Ovary (tissue), 9 donors: ENCODE data around the gene SPSB3. TPM values are rescaled to one million over a fixed set of nuclear protein-coding genes. Genes with fewer than 3 reads are reported as not detected.

Source experiments
- DNase-seq, 5 donors: peaks; one replicate each; pipeline ENCODE4 v3.0.0-alpha.2; 2019 to 2020
- H3K27ac ChIP-seq, 2 donors: fragments of 200-600 bp; one replicate each; pipeline versions ENCODE4 v1.5.1 to v1.8.0; 2019 to 2022
- H3K27me3 ChIP-seq: fragments of 200-600 bp; one replicate; pipeline ENCODE4 v1.8.0; 2022
- H3K36me3 ChIP-seq: fragments of 200-600 bp; sonication (generic); one replicate; pipeline ENCODE4 v1.5.1; 2019
- H3K4me1 ChIP-seq: one replicate; pipeline ENCODE4 v1.8.1; 2013; ENCODE audit warnings: mild to moderate bottlenecking, moderate library complexity; ENCODE audit not compliant: insufficient read depth
- H3K4me3 ChIP-seq: fragments of 200-600 bp; sonication (generic); one replicate; pipeline ENCODE4 v1.5.1; 2017
- H3K9me3 ChIP-seq, 2 donors: fragments of 200-600 bp in 1 of 2; sonication (generic) in 1 of 2; one replicate each; pipeline versions ENCODE4 v1.5.1 to v1.8.1; 2013 to 2019; ENCODE audit warnings: mild to moderate bottlenecking in 1 of 2, moderate library complexity in 1 of 2
- EP300 ChIP-seq: sonication (generic); formaldehyde crosslinking; IDR thresholded peaks from one replicate; pipeline ENCODE4 v1.6.1; 2017; ENCODE audit warnings: antibody characterized with exemption
- POLR2A ChIP-seq: fragments of 450-650 bp; IDR thresholded peaks from one replicate; pipeline ENCODE4 v1.6.1; 2017; ENCODE audit warnings: antibody characterized with exemption, mild to moderate bottlenecking, moderate library complexity
- WGBS, 3 donors: extraction: QIAGEN DNeasy Blood & Tissue Kit in 1 of 3; methylation state at CpG; one replicate each; pipeline versions ENCODE4 v1.1.5 to v1.1.7; 2013 to 2017; 5-methylcytosine and 5-hydroxymethylcytosine counted together
- intact Hi-C, 4 donors: fragments of 100-400 bp; cut with DNase I; formaldehyde crosslinking; loops; one replicate each; pipeline versions ENCODE4 v1.11.0 to v1.15.1; 2022 to 2023
- polyA plus RNA-seq, 2 donors: library from polyadenylated mRNA; stranded (reverse); fragments of 200-250 nt in 1 of 2; fragments of 350-450 nt in 1 of 2; fragmentation: Illumina TruSeq in 1 of 2; extraction: RNeasy Lipid Tissue Mini Kit (QIAGEN cat#74804) in 1 of 2; gene quantifications; one replicate each; pipeline ENCODE4 v1.2.3, GENCODE V29; 2013 to 2014
- total RNA-seq, 7 donors: library from RNA; depleted of rRNA in 2 of 7; stranded (reverse); fragments of >200 nt in 2 of 7; fragmentation: NEBNext Ultra II Directional in 3 of 7; extraction: Animal tissue kit (Norgen Biotek cat#: 25700) in 3 of 7; gene quantifications; one replicate each; pipeline versions ENCODE4 v1.1.0 to v1.2.4, GENCODE V29; 2016 to 2023
- TF ChIP-seq, protein P1 (sequence below), 3 donors: fragments of 450-650 bp in 2 of 3; fragments of 200-600 bp in 1 of 3; IDR thresholded peaks; one replicate each; pipeline versions ENCODE4 v1.5.1 to v1.8.0; 2016 to 2022; ENCODE audit warnings: antibody characterized with exemption in 3 of 3, mild to moderate bottlenecking in 1 of 3
- donor health status: DM: no; HTN: no; CAD: no; lungs with moderate emphysema.
- donor health status: DM: no; HTN: no; CAD: no.
- donor health status: Bipolar disorder and iron deficiency.
- donor health status: DM: yes; HTN: yes; CAD: no.
- donor health status: DM: no; HTN: no; CAD: no.
- donor health status: DM: yes; HTN: yes; CAD: no.

The SPSB3 gene
- total and polyA plus RNA-seq, 9 donors = 2.4 to 138 (median 57.6) TPM

DNA sequence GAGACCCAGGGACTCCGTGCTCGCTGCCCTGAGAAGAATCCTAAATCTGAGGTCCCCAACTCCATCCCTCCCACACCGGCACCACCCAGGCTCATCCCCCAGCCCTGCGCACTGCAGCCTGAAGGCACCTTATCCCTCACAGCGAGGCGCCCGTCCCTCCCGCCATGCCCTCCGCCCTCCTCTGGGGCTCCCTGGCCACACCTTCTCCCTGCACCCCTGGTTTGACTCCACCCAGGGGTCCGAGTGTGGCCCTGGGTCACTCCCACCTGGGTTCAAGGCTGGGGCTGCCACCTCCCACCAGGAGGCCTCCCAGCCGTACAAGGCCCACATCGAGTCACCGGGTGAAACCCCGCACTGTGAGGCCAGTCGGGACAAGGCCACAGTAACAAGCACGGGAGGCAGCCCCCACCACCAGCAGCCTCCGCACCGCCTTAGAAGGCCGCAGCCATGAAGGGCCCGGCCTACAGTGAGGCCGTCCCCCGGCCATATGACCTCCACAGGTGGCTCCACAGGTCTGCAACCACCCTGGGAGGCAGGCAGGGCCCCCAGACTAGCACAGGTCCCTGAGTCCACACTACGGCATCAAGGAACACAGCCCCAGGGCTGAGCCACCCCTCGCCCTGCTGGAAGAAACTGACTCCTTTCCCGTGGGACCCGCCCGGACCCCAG, 36.0 kb upstream of the SPSB3 start:
- H3K36me3 ChIP-seq = no peaks in the 10 kb centered on the region
- intact Hi-C loops = no loop called here
- WGBS, 3 donors = 88 to 94% (median 92%) methylated on average over 24 to 27 of the region's 27 CpGs
- H3K9me3 ChIP-seq = no peaks in the 10 kb centered on the region
- no peak for TF ChIP-seq POLR2A
- no peak for TF ChIP-seq EP300
- TF ChIP-seq, protein P1, sequence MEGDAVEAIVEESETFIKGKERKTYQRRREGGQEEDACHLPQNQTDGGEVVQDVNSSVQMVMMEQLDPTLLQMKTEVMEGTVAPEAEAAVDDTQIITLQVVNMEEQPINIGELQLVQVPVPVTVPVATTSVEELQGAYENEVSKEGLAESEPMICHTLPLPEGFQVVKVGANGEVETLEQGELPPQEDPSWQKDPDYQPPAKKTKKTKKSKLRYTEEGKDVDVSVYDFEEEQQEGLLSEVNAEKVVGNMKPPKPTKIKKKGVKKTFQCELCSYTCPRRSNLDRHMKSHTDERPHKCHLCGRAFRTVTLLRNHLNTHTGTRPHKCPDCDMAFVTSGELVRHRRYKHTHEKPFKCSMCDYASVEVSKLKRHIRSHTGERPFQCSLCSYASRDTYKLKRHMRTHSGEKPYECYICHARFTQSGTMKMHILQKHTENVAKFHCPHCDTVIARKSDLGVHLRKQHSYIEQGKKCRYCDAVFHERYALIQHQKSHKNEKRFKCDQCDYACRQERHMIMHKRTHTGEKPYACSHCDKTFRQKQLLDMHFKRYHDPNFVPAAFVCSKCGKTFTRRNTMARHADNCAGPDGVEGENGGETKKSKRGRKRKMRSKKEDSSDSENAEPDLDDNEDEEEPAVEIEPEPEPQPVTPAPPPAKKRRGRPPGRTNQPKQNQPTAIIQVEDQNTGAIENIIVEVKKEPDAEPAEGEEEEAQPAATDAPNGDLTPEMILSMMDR (IDR thresholded peaks at IDR 0.05) = no peak
- no peak overlapping the region for H3K27ac ChIP-seq
- H3K27me3 ChIP-seq = no peaks in the 10 kb centered on the region
- no peaks in the 10 kb centered on the region for H3K4me1 ChIP-seq
- no peak overlapping the region for H3K4me3 ChIP-seq
- DNase-seq = peak in 1 of 5 donors; percentile 32

DNA sequence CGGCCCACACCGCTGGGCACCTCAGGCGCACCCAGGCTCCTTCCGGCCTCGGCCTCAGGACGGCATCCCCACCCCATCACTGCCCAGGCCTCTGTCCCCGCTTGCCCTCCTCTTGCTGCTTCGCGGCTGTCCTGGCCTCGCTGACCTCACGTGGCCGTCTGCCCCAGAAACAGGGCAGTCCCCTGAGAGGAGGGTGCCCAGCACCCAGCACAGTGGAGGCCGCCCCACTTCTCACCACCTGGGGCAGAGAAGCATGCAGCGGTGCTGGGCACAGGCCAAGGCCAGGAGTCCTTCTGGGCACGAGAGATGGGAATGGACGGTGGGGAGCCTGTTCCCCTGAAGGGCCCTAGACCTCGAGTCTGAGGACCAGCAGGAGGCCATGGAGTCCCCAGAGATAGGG, 35.3 kb upstream of the SPSB3 start:
- no peak for DNase-seq
- H3K4me3 ChIP-seq = no peak overlapping the region
- no peaks in the 10 kb centered on the region for H3K4me1 ChIP-seq
- 89 to 94% (median 91%) methylated on average over 17 of the region's 17 CpGs for WGBS, 3 donors
- no peaks in the 10 kb centered on the region for H3K27me3 ChIP-seq
- no peaks in the 10 kb centered on the region for H3K36me3 ChIP-seq
- H3K27ac ChIP-seq = no peak overlapping the region
- no peak for TF ChIP-seq POLR2A
- TF ChIP-seq EP300 = no peak
- TF ChIP-seq, protein P1 (IDR thresholded peaks at IDR 0.05) = no peak
- no peaks in the 10 kb centered on the region for H3K9me3 ChIP-seq
- intact Hi-C loops = no loop called here

DNA sequence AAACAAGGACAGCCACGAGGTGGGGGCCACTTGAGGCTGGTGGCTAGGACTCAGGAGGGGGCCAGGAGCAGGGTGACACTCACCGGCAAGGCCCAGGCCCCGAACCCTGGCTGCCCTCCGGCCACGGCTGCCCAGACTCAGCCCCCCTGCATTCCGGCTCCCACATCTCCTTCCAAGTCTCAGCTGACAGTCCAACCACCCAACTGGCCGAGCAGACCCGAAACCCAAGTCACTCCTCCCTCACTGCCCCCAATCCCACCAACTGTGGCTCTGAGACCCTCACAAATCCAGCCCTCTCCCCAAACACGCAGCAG, 34.9 kb upstream of the SPSB3 start:
- H3K4me3 ChIP-seq = no peak overlapping the region
- 91 to 92% (median 92%) methylated on average over 7 to 9 of the region's 9 CpGs for WGBS, 3 donors
- no peak for TF ChIP-seq POLR2A
- TF ChIP-seq EP300 = no peak
- TF ChIP-seq, protein P1 (IDR thresholded peaks at IDR 0.05) = no peak
- no peak for DNase-seq
- H3K36me3 ChIP-seq = no peaks in the 10 kb centered on the region
- H3K27me3 ChIP-seq = no peaks in the 10 kb centered on the region
- H3K9me3 ChIP-seq = no peaks in the 10 kb centered on the region
- H3K27ac ChIP-seq = no peak overlapping the region
- no peaks in the 10 kb centered on the region for H3K4me1 ChIP-seq
- intact Hi-C loops = no loop called here

DNA sequence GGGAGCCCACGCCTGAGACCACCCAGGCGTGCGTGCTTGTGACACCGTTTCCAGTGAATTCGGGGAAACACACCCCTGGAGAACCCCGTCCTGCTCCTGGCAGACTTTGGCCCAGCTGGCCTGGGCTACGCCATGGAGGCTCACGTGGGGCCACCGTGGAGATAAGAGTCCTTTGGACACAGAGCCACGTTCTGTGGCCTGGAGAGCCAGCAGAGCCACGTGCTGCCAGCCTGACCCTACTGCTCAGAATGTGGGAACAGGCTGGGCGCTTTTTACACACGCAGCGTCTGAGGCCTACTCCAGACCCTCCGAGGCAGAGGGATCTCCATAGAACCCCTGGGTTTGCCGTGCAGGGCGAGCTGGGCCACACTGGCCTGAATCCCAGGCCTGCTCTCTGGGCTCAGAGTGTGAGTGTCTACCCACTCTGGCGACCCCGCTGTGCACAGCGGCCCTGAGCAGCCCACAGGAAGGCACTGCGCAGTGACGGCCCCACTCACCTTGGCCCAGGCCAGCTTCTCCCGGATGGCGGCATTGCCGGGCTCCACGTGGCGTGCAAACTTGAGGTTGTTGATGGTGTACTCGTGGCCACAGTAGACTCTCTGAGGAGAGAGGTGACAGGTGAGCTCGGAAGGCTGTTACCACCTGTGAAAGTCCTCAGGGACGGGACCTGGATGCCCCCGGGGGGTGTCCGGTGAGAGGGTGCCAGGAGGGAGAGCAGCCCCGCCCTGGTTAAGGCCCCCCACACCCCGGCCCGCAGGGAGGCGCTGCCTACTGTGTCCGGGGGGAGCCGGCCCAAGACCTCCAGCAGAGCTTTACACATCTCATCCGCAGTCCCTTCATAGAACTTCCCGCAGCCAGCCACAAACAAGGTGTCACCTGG, 34.3 kb upstream of the SPSB3 start:
- no peak overlapping the region for H3K4me3 ChIP-seq
- intact Hi-C loops = no loop called here
- TF ChIP-seq, protein P1 (IDR thresholded peaks at IDR 0.05) = no peak
- TF ChIP-seq POLR2A = no peak
- TF ChIP-seq EP300 = no peak
- no peaks in the 10 kb centered on the region for H3K9me3 ChIP-seq
- no peak overlapping the region for H3K27ac ChIP-seq
- peak in 1 of 5 donors; percentile 33 for DNase-seq
- no peaks in the 10 kb centered on the region for H3K36me3 ChIP-seq
- 88 to 91% (median 89%) methylated on average over 40 of the region's 40 CpGs for WGBS, 3 donors
- H3K4me1 ChIP-seq = no peaks in the 10 kb centered on the region
- no peaks in the 10 kb centered on the region for H3K27me3 ChIP-seq
